Cardiac atrium fibroblast (primary cell): Measurements from ENCODE around the gene CHMP4A. TPM values are rescaled to one million over a fixed set of nuclear protein-coding genes. Genes with fewer than 3 reads are reported as not detected.

Source experiments
- total RNA-seq: library from RNA; depleted of rRNA; stranded (reverse); fragments of >200 nt; gene quantifications from 2 replicates; pipeline ENCODE4 v1.2.3, GENCODE V29; 2015

CHMP4A gene, protein sequence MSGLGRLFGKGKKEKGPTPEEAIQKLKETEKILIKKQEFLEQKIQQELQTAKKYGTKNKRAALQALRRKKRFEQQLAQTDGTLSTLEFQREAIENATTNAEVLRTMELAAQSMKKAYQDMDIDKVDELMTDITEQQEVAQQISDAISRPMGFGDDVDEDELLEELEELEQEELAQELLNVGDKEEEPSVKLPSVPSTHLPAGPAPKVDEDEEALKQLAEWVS
- total RNA-seq, result 34.7 TPM in 2 replicates

DNA sequence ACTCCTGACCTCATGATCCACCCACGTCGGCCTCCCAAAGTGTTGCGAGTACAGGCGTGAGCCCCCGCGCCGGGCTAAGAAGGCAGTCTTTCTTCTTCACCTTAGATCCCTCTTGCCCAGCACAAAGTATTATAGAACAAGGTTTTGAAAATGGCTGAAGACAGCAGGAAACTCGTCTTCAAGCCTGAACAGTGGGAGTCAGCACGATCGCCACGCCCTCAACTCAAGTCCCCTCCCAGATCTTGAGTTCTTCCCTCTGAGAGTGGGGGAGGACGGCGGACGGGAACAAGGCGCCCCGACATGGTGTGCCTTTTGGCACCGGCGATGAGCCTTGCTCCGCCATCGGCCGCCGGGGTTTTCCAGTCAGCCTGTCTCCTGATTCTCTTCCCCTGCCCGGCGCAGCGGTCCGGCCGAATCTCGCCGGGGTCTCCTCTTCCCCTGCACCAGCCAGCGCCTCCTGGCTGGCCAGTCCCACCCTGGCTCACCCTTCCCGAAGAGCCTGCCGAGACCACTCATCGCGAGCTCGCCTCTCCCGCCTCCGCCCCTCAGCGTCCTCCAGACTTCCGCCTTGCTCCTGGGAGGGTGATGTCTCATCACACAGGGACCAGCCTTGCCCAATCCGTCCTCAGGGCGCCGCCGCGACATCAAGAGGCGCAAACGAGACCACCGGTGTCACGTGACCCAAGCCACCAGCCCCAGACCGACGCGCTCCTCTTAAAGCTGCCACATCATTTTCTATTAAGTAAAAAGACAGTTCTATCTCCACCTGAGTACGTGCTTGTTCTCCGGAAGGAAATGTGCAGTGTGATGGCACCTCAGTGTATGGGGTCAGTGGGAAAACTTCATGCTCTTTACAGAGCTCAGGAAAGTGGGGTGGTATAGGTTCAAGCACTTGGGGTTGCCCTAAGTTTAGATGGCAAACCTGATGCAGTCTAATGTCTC is at the start of gene CHMP4A:
Gene CHMP4A (minus strand): TSS at position 565 of the 942 bp plus-strand sequence. CDS start 49 bp downstream, at position 516.

DNA sequence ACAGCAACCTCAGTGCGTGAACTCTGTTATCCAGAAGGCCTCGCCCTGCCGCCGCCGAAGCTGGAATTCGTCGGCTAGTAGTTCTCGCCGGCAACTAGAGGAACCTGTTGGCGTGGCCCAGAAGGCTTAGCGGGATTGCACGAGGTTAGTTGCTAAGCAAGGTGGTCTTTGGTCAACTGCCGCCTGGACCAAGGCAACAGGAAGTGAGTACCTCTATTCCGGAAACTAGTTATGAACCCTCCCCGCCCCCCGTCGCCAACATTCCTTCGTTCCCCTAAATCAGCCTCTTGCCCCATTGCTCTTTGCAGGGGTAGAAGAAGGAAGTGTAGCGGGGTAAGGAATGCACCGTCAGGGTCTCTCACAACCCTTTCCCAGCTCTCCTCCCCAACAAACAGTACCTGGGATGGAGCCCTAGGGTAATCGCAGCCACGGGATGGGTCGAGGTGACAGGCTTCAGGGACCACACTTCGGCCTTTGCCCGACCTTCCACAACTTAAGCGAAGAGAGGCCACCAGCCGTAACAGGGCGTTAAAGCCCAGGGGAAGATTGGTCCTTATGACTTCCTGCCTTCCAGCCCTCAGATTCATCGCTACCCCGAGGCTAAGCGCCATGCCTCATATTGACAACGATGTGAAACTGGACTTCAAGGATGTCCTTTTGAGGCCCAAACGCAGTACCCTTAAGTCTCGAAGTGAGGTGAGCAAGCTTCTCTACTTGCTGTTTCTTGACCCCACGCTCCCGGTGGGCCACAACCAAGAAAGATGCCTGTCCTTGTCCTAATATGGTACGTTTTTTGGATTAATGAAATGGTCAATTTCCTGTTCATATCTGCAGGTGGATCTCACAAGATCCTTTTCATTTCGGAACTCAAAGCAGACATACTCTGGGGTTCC is 19.6 kb upstream of the CHMP4A start, which contains the start of gene GMPR2:
Gene GMPR2 (plus strand): TSS at position 285 of the 893 bp plus-strand sequence. CDS start 325 bp downstream, at position 610.

DNA sequence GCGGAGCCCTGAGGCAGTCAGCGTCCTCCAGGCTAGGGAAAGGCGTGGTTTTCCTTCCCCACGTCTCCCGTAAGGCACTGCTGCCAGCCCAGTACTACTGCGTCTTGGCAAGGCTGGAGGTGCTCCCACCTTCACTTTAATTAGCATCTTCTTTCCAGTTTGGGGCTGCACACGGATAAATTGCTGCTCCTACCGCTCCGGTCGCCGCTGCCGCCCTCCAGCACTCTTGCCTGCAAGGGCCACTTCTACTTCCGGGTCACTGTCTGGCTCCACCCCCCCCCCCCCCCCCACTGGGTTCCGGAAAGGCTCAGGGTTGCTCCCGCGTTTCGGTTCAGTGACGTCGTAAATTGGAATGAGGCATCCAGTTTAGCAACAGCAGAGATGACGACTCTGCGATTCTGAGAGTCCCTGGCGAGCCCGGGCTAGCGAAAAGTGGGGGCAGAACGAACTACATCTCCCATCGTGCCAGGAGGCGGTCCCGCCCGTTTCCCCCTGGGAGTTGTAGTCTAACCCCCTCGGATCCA is 18.9 kb upstream of the CHMP4A start, which contains the start of gene NEDD8:
Gene NEDD8 (minus strand): TSS at position 247 of the 524 bp plus-strand sequence. CDS start 100 bp downstream, at position 147.

DNA sequence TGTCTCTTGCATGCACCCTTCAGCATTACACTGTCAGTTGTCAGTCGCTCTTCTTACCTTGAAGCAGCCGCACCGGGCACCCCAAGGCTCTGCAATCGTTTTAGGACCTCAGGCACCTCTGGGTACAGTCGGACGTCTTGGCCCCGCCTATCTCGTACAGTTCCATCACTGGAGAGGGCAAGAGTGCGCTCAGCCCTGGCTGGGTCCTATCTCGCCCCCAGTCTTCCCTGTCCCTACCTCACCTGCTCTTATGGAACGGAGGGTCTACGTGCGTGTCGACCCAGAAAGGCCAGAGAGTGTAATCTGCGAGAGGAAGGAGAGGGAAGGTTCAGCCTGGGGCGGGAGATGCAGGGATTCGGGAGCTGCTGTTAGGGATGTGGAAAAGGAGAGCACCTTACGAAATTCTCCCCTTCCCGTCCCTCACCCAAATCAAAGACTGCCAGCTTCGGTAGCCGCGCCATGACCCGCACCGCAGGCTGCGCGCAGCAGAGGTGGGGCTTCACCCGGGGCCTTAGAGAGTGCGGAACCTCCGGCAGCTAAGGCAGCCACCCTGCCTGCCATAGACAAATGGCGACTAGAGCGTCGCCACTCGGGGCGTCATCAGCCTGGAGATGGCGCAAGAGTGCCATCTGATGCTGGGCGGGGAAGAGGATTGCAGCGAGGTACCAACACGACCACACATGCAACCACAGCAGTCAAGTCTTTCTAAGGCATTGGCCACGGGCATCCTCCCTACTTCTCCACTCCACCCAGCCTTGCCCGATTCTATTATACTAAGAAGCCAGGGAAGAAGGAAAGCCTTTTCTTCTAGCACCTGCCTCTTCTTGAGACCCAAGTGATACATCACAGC is 2.4 kb upstream of the CHMP4A start, which contains the start of gene MDP1:
Gene MDP1 (minus strand): TSS at position 572 of the 850 bp plus-strand sequence. CDS start 111 bp downstream, at position 461.

DNA sequence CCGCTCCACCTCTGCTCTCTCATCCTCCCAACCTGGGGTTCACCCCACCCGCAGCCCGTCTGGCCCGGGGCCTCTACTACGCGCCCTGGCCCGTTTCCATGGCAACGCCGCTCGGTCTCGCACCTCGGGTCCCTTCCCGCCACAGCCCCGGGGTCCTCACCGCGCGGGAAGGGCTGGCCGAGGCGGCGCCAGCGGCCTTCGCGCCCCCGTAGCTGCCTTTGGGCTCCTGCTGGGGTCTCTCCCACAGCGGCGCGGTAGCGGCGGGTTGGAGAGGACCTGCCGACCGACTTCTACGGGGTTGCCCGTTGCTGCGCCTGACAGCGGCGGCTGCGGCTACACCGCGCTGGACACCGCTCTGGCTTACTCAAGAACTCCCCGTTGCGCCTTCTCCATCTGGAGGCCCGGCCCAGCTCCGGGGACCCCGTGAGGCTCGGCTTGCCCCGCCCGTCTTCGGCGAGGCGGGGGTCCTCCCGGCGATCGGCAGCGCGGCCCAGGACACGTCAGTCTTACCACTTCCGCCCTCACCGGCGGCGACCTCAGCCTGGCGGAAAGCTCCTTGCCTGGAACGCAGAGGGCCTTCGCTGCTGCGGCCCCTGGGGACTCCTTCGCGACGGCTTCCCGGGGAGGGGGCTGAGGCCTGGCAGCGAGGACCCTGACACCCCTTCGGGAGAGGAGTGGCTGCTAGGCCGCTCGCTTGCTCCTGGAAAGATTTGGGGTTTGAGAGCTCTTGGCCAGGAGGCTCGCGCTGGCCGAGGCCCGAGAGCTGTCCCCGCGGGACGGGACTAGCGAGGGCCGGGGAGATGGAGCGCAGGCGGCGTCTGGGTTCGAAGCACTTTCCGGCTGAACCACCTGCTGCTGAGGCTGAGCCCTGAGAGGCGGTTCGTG is 17.9 kb downstream of the CHMP4A start, which contains the start of gene TM9SF1:
Gene TM9SF1 (minus strand): TSS at position 256 of the 885 bp plus-strand sequence. CDS start 422 bp downstream, outside the sequence.

DNA sequence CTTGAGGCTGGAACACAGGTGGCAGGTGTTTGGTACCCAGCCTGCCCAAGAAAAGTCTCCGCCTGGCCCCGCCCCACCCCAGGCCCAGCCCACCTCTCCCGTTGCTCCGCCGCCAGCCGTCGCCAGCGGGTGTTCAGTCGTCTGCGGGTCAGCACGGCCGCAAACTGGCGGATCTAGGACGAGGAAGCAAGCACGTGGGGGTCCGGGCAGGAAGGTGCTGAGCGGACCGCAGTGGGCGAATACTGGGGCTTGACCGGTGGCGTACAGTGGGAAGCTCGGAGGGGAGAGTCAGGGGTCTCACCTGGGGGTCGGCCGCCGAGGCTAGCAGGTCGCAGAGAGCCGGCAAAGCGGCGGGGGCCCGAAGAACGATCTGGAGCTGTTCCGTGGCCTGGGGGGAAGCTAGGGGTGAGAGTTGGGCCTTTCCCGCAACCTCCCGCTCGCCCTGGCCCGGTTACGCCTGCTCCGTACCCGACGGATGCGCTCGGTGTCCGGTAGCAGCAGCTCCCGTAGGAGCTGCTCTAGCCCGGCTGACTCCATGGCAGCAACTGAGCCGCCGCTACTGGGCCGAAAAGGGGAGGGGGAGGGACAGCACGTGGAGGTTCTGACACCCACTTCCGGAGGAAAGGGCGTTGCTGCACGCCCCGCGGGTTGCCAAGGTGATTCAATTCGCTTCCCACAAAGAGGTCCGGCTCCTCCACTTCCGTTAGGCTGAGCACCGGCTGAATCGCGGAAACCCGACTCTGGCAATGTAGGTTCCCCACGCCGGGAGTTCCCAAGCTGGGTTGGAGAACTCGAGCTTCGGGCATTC is 24.8 kb downstream of the CHMP4A start, which contains the start of gene IPO4:
Gene IPO4 (minus strand): TSS at position 566 of the 808 bp plus-strand sequence. CDS start 29 bp downstream, at position 537.

DNA sequence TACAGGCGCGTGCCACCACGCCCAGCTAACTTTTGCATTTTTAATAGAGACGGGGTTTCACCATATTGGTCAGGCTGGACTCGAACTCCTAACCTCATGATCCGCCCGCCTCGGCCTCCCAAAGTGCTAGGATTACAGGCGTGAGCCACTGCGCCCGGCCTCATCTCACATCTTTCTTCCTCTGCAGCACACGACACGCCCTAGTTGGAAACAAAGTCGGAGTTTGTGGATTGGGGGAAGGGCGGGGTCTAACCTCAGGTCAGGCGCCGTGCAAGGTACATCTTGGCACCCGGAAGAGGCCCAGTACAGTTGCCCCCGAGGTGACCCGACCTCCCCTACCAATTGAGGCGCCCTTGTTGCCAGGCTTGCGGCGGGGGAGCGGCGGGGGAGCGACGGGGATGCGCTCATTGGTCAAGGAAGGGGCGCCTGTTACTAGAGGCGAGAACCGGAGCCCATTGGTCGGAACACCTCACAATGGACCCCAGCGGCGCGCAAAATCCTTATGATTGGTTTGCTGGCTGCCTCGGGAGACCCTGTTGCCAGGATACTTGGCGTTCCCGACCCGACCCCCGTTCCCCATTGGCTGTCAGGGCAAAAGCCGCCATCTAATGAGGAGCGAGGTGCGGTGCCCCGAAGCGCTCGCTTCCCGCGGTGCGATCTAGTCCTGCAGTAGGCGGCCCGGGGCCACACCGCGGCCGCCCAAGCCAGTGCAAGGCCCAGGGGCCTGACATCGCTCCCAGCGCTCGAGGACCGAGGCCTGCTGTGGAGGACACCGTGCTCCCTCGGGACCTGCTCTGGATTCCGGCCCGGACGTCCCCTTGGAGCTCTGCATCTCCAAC is 41.6 kb downstream of the CHMP4A start, which contains the start of gene REC8:
Gene REC8 (plus strand): TSS at position 659 of the 839 bp plus-strand sequence. CDS start 473 bp downstream, outside the sequence.

DNA sequence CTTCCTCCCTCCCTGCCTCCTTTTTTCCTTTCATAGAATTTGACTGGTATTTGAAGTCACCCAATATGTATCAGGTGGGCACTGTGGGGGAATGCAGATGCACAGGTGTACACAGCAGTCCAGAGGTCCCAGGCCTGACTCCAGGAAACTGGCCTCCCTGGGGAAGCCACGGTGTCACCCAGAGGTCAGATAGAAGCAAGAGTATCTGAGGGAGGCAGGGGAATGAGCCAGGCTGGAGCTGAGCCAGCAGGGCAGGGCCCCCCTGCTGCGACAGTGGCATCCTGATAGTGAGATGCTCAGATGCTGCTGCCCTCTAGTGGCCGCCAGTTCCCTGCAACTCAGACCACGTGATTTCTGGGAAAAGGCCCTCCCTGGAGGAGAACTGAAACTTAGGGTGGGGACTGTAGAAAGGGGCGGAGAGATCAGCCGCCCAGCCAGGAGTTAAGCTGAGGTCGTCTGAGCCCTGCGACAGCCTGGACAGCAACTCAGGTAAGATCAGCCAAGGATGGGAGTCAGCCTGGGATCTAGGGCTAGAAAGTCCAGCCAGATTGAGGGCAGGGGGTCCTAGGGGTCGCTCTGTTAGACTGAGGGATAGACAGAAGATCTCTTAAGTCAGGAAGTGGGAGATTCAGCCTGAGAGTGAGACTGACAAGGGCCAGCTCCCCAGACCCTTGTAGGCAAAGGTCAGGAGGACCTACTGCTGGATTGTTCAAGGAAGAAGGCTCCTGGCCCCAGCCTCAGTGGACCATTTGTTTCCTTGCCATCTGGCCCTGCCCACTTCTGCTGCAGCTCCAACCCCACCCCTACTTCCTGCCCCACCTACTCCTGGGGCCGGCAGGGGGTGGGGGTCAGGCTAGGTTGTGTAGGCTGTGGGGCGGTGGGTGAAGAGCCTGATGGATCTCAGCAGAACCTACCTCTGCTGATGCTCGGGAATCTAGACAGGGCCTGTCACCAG is 52.2 kb downstream of the CHMP4A start, which contains the start of gene IRF9:
Gene IRF9 (plus strand): TSS at position 416 of the 955 bp plus-strand sequence. CDS start 880 bp downstream, outside the sequence.

Other genes starting within 250 kb of the CHMP4A start
- gene DHRS4L2, start 224.6 kb downstream of the CHMP4A start, total RNA-seq, result 9.0 and 16.8 TPM in 2 replicates
- gene CARMIL3, start 161.5 kb downstream of the CHMP4A start, total RNA-seq, result 0.16 TPM in 1 of 2 replicates, not detected in the other
- gene CPNE6, start 141.9 kb downstream of the CHMP4A start, total RNA-seq, result not detected in 2 replicates
- 32.7 and 43.4 TPM in 2 replicates for gene PCK2, start 119.2 kb downstream of the CHMP4A start, total RNA-seq
- gene DCAF11, start 98.7 kb downstream of the CHMP4A start, total RNA-seq, result 27.5 and 28.7 TPM in 2 replicates
- 0.32 TPM in 1 of 2 replicates, not detected in the other for gene NRL, start 98.5 kb downstream of the CHMP4A start, total RNA-seq
- 0.32 TPM in 1 of 2 replicates, not detected in the other for gene FITM1, start 82.8 kb downstream of the CHMP4A start, total RNA-seq
- 151 and 174 TPM in 2 replicates for gene PSME1, start 77.3 kb downstream of the CHMP4A start, total RNA-seq
- gene EMC9, start 71.9 kb downstream of the CHMP4A start, total RNA-seq, result 14.4 and 27.4 TPM in 2 replicates
- 44.6 and 52.2 TPM in 2 replicates for gene PSME2, start 66.9 kb downstream of the CHMP4A start, total RNA-seq
- 24.2 and 25.6 TPM in 2 replicates for gene RNF31, start 66.0 kb downstream of the CHMP4A start, total RNA-seq
- gene IRF9, start 52.2 kb downstream of the CHMP4A start, total RNA-seq, result 34.2 and 65.2 TPM in 2 replicates
- 2.9 TPM in 1 of 2 replicates, not detected in the other for gene REC8, start 41.4 kb downstream of the CHMP4A start, total RNA-seq
- 24.2 and 39.0 TPM in 2 replicates for gene IPO4, start 24.7 kb downstream of the CHMP4A start, total RNA-seq
- 71.5 and 84.7 TPM in 2 replicates for gene TM9SF1, start 18.0 kb downstream of the CHMP4A start, total RNA-seq
- not detected in 2 replicates for gene TSSK4, start 7.8 kb downstream of the CHMP4A start, total RNA-seq
- 6.7 and 9.2 TPM in 2 replicates for gene MDP1, start 2.6 kb upstream of the CHMP4A start, total RNA-seq
- 140 and 176 TPM in 2 replicates for gene NEDD8, start 18.9 kb upstream of the CHMP4A start, total RNA-seq
- gene GMPR2, start 19.4 kb upstream of the CHMP4A start, total RNA-seq, result 41.7 and 96.7 TPM in 2 replicates
- gene TINF2, start 29.1 kb upstream of the CHMP4A start, total RNA-seq, result 42.1 and 42.6 TPM in 2 replicates
- 0.16 and 0.72 TPM in 2 replicates for gene TGM1, start 49.7 kb upstream of the CHMP4A start, total RNA-seq
- gene RABGGTA, start 58.1 kb upstream of the CHMP4A start, total RNA-seq, result 25.9 and 39.9 TPM in 2 replicates
- 11.3 and 19.0 TPM in 2 replicates for gene DHRS1, start 86.3 kb upstream of the CHMP4A start, total RNA-seq
- gene NOP9, start 86.4 kb upstream of the CHMP4A start, total RNA-seq, result 12.6 and 13.9 TPM in 2 replicates
- 0.18 and 2.8 TPM in 2 replicates for gene CIDEB, start 94.5 kb upstream of the CHMP4A start, total RNA-seq
- gene LTB4R2, start 96.7 kb upstream of the CHMP4A start, total RNA-seq, result 1.4 and 2.1 TPM in 2 replicates
- gene LTB4R, start 98.0 kb upstream of the CHMP4A start, total RNA-seq, result 3.6 and 6.3 TPM in 2 replicates
- gene ADCY4, start 121.6 kb upstream of the CHMP4A start, total RNA-seq, result 1.8 and 2.3 TPM in 2 replicates
- gene RIPK3, start 126.5 kb upstream of the CHMP4A start, total RNA-seq, result 0.36 TPM in 1 of 2 replicates, not detected in the other
- 40.0 and 41.9 TPM in 2 replicates for gene NFATC4, start 154.7 kb upstream of the CHMP4A start, total RNA-seq
- 6.3 and 11.7 TPM in 2 replicates for gene NYNRIN, start 185.5 kb upstream of the CHMP4A start, total RNA-seq
- gene CBLN3, start 216.2 kb upstream of the CHMP4A start, total RNA-seq, result 2.8 and 3.4 TPM in 2 replicates
- gene KHNYN, start 216.5 kb upstream of the CHMP4A start, total RNA-seq, result 30.3 and 36.6 TPM in 2 replicates
- 14.1 and 24.2 TPM in 2 replicates for gene SDR39U1, start 229.3 kb upstream of the CHMP4A start, total RNA-seq